ENCODE results near the gene PCDHGA1.
"Not testable (repeated sequence)": the region's sequence is repeated elsewhere in the genome, so short reads cannot be mapped to it uniquely, and the experiment has no call there.

The PCDHGA1 gene

DNA sequence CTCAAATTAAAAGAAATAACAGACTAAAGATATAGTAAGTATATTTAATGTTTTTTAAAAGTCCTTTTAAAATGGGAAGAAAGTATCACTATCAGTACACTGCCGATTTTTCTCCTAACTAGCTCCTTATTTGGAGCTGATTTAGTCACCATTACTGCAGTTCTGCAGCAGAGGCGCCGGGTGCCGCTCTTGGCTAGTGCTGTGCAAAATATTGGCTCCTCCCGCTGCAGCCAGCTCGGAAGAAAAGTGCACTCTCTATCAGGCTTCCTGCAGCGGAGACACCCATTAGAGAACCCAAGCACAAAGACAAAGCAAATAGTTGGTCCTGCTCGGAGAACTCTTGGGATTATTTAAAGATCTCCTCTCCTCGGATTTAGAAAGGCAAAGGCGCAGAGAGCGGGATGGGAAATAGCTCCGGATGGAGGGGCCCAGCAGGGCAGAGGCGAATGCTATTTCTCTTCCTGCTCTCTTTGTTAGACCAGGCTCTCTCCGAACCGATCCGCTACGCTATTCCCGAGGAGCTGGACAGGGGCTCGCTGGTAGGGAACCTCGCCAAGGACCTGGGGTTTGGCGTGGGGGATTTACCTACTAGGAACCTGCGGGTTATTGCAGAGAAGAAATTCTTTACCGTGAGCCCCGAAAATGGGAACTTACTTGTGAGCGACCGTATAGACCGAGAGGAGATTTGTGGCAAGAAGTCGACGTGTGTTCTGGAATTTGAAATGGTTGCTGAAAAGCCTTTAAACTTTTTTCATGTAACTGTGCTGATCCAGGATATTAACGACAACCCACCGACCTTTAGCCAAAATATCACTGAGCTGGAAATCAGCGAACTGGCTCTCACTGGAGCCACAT lies 39.9 kb downstream of the PCDHGA1 start, which contains the start of gene PCDHGB3:
TSS of gene PCDHGB3 (plus strand) at position 249 of the 855 bp plus-strand sequence. CDS start at position 402, 153 bp downstream.
- ChIA-PET POLR2A (no interaction called here), CTCF (interaction anchor here (1.0 to 2.7 kb wide), 15 partner anchors 8 to 198 kb away, joined by 3 to 12 read pairs (median 4); partner anchors contain the start of genes PCDHGA10, PCDHGA11, PCDHGA2 and PCDHGA4)
- TF ChIP-seq, protein P1, sequence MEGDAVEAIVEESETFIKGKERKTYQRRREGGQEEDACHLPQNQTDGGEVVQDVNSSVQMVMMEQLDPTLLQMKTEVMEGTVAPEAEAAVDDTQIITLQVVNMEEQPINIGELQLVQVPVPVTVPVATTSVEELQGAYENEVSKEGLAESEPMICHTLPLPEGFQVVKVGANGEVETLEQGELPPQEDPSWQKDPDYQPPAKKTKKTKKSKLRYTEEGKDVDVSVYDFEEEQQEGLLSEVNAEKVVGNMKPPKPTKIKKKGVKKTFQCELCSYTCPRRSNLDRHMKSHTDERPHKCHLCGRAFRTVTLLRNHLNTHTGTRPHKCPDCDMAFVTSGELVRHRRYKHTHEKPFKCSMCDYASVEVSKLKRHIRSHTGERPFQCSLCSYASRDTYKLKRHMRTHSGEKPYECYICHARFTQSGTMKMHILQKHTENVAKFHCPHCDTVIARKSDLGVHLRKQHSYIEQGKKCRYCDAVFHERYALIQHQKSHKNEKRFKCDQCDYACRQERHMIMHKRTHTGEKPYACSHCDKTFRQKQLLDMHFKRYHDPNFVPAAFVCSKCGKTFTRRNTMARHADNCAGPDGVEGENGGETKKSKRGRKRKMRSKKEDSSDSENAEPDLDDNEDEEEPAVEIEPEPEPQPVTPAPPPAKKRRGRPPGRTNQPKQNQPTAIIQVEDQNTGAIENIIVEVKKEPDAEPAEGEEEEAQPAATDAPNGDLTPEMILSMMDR (IDR thresholded peaks at IDR 0.05; ENCODE audit: control extremely low read depth, extremely low read depth, low read depth, missing control alignments), result peak; percentile 16
- peak; percentile 74 for DNase-seq (ENCODE audit: extremely low spot score)

DNA sequence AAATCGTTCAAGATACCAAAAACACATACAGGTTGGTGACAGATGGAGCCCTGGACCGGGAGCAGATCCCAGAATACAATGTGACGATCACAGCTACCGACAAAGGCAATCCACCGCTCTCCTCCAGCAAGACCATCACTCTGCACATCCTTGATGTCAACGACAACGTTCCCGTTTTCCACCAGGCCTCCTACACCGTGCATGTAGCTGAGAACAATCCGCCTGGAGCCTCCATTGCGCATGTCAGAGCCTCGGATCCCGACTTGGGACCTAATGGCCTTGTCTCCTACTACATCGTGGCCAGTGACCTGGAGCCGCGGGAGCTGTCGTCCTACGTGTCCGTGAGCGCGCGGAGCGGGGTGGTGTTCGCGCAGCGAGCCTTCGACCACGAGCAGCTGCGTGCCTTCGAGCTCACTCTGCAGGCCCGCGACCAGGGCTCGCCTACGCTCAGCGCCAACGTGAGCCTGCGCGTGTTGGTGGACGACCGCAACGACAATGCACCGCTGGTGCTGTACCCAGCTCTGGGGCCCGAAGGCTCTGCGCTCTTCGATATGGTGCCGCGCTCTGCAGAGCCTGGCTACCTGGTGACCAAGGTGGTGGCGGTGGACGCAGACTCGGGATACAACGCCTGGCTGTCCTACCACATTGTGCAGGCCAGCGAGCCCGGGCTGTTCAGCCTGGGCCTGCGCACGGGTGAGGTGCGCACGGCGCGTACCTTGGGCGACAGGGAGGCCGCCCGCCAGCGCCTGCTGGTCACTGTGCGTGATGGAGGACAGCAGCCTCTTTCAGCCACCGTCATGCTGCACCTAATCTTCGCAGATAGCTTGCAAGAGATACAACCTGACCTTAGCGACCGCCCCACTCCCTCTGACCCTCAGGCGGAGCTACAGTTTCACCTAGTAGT lies 41.5 kb downstream of the PCDHGA1 start:
- TF ChIP-seq, protein P1 (IDR thresholded peaks at IDR 0.05; ENCODE audit: control extremely low read depth, extremely low read depth, low read depth, missing control alignments), result no peak
- no peak for DNase-seq (ENCODE audit: extremely low spot score)
- POLR2A ChIA-PET, result no interaction called here
- CTCF ChIA-PET, result interaction anchor here (0.9 to 2.7 kb wide), 6 partner anchors 10 to 186 kb away, joined by 3 to 8 read pairs (median 4); partner anchors contain the start of genes PCDHGA10, PCDHGA11, PCDHGA2 and PCDHGC3

DNA sequence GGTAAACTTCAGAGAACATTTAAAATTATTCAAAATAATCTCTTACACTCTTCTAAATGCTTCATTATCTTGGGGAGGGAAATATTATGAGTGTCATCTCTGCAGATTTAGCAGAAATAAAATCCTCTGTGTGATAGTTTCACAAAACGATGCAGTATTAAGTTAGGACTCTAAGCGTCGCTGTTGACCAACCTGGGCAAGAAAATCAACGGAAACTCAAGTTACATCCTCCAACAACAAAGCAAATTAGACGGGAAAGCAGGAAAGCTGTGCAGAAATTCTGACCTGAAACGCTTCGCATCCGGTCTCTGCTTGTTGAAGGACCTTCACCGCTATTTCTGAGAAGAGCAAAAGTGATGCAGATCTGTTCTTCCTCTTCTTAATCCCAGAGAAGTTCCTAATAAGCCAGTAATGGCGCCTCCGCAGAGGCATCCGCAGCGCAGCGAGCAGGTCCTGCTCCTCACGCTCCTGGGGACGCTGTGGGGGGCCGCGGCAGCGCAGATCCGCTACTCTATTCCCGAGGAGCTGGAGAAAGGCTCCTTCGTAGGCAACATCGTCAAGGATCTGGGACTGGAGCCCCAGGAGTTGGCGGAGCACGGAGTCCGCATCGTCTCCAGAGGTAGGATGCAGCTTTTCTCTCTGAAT lies 43.5 kb downstream of the PCDHGA1 start, which contains the start of gene PCDHGA6:
TSS of gene PCDHGA6 (plus strand) at position 219 of the 645 bp plus-strand sequence. CDS start at position 412, 193 bp downstream.
- POLR2A ChIA-PET, result no interaction called here
- no peak for DNase-seq (ENCODE audit: extremely low spot score)
- CTCF ChIA-PET, result interaction anchor here (1.1 to 1.8 kb wide), 3 partner anchors 21 to 39 kb away, joined by 3 to 6 read pairs (median 4); partner anchors contain the start of gene PCDHGA10
- TF ChIP-seq, protein P1 (IDR thresholded peaks at IDR 0.05; ENCODE audit: control extremely low read depth, extremely low read depth, low read depth, missing control alignments), result peak; percentile 32

DNA sequence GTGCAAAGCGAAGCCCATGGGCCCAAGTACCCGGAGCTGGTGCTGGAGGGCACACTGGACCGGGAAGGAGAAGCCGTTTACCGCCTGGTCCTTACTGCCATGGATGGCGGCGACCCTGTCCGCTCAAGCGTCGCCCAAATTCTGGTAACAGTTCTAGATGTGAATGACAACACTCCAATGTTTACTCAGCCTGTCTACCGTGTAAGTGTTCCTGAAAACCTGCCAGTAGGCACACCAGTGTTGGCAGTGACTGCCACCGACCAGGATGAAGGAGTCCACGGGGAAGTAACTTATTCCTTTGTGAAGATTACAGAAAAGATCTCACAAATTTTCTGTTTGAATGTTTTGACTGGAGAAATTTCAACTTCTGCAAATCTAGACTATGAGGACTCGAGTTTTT lies 44.3 kb downstream of the PCDHGA1 start:
- no peak for DNase-seq (ENCODE audit: extremely low spot score)
- ChIA-PET POLR2A (no interaction called here), CTCF (interaction anchor here (1.0 to 1.8 kb wide), 4 partner anchors 10 to 39 kb away, joined by 3 to 6 read pairs (median 4); partner anchors contain the start of genes PCDHGA10 and PCDHGA5)
- TF ChIP-seq, protein P1 (IDR thresholded peaks at IDR 0.05; ENCODE audit: control extremely low read depth, extremely low read depth, low read depth, missing control alignments), result no peak

DNA sequence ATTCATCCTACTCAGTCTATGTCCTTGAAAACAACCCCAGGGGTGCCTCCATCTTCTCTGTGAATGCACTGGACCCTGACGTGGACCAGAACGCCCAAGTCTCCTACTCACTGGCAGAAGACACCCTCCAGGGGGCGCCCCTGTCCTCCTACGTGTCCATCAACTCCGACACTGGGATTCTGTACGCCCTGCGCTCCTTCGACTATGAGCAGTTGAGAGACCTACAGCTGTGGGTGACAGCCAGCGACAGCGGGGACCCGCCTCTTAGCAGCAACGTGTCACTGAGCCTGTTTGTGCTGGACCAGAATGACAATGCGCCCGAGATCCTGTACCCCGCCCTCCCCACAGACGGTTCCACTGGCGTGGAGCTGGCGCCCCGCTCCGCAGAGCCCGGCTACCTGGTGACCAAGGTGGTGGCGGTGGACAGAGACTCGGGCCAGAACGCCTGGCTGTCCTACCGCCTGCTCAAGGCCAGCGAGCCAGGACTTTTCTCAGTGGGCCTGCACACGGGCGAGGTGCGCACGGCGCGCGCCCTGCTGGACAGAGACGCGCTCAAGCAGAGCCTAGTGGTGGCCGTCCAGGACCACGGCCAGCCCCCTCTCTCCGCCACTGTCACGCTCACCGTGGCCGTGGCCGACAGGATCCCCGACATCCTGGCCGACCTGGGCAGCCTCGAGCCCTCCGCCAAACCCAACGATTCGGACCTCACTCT lies 45.3 kb downstream of the PCDHGA1 start:
- DNase-seq (ENCODE audit: extremely low spot score); POLR2A ChIA-PET: not testable (repeated sequence)
- CTCF ChIA-PET, result interaction anchor here (1.0 kb wide), 1 partner anchor 11 kb away, joined by 3 read pairs; the partner anchor contains the start of gene PCDHGA5

Data from GM10248 (cell line).